ENCODE results near the gene CLIC4. TPM values are rescaled to one million over a fixed set of nuclear protein-coding genes. Genes with fewer than 3 reads are reported as not detected.
"Not testable (repeated sequence)": the region's sequence is repeated elsewhere in the genome, so short reads cannot be mapped to it uniquely, and the experiment has no call there.

Gene CLIC4
- total and polyA plus RNA-seq, 8 donors = 53.5 to 372 (median 110) TPM

GRCh38 chr1:24783713-24784112 lies 38.5 kb downstream of the CLIC4 start:
- DNase-seq = no peak
- H3K27me3 ChIP-seq = no peaks in the 10 kb centered on the region
- TF ChIP-seq EP300 (IDR thresholded peaks at IDR 0.05) (no peak), CTCF (IDR thresholded peaks at IDR 0.05) (no peak), POLR2A (IDR thresholded peaks at IDR 0.05) (no peak), POLR2AphosphoS5 (IDR thresholded peaks at IDR 0.05) (no peak)
- H3K9me3 ChIP-seq = no peaks in the 10 kb centered on the region
- H3K27ac ChIP-seq = peak overlapping the region in 2 of 5 donors; percentile 16 to 27
- WGBS, 5 donors = 75 to 86% (median 79%) methylated on average over 1 of the region's 1 CpG
- H3K36me3 ChIP-seq = no peaks in the 10 kb centered on the region
- intact Hi-C loops (cut with DNase I; ENCODE audit: low total_unique reads) = no loop called here
- no peak overlapping the region for H3K4me3 ChIP-seq
- peaks cover 10 to 69% (median 31%) of the 10 kb centered on the region in 4 donors for H3K4me1 ChIP-seq

- H3K27ac ChIP-seq = peak overlapping the region in 4 of 5 donors; percentile 9 to 61 (median 56)
- no peak for DNase-seq
- intact Hi-C loops (cut with DNase I; ENCODE audit: low total_unique reads) = no loop called here
- TF ChIP-seq POLR2A (IDR thresholded peaks at IDR 0.05) = no peak
- no peak for TF ChIP-seq CTCF (IDR thresholded peaks at IDR 0.05)
- peak in 2 of 3 donors; percentile 17 to 35 for TF ChIP-seq POLR2AphosphoS5 (IDR thresholded peaks at IDR 0.05)
- TF ChIP-seq EP300 (IDR thresholded peaks at IDR 0.05) = no peak
- H3K9me3 ChIP-seq = no peaks in the 10 kb centered on the region
- no peak overlapping the region for H3K4me3 ChIP-seq
- peaks cover 10 to 59% (median 28%) of the 10 kb centered on the region in 4 donors for H3K4me1 ChIP-seq
- H3K36me3 ChIP-seq = no peaks in the 10 kb centered on the region
- no peaks in the 10 kb centered on the region for H3K27me3 ChIP-seq
Measured at GRCh38 chr1:24786191-24786590, 40.9 kb downstream of the CLIC4 start.

GRCh38 chr1:24790490-24790889 lies 45.2 kb downstream of the CLIC4 start:
- intact Hi-C loops (cut with DNase I; ENCODE audit: low total_unique reads) = no loop called here

GRCh38 chr1:24793447-24794129 lies 48.3 kb downstream of the CLIC4 start:
- Histone ChIP-seq H3K9me3 (no peaks in the 10 kb centered on the region), H3K27ac (peak overlapping the region in 4 of 5 donors; percentile 55 to 72 (median 66)), H3K4me1 (peaks cover 0 to 50% (median 28%) of the 10 kb centered on the region in 4 donors), H3K27me3 (no peaks in the 10 kb centered on the region), H3K4me3 (no peak overlapping the region), H3K36me3 (peaks cover 0 to 11% (median 8%) of the 10 kb centered on the region in 4 donors)
- TF ChIP-seq POLR2A (IDR thresholded peaks at IDR 0.05) (no peak), POLR2AphosphoS5 (IDR thresholded peaks at IDR 0.05) (peak; percentile 37 to 78 (median 58)), CTCF (IDR thresholded peaks at IDR 0.05) (no peak), EP300 (IDR thresholded peaks at IDR 0.05) (peak; percentile 76)
- intact Hi-C loops (cut with DNase I; ENCODE audit: low total_unique reads) = no loop called here
- WGBS, 5 donors = 38 to 59% (median 42%) methylated on average over 4 of the region's 4 CpGs
- DNase-seq = no peak

More at GRCh38 chr1:24790490-24790889, 45.2 kb downstream of the CLIC4 start:
- H3K27ac ChIP-seq = peak overlapping the region in 2 of 5 donors; percentile 11 to 42
- H3K4me1 ChIP-seq = peaks cover 3 to 56% (median 35%) of the 10 kb centered on the region in 4 donors
- no peaks in the 10 kb centered on the region for H3K27me3 ChIP-seq
- no peak overlapping the region for H3K4me3 ChIP-seq
- no peak for DNase-seq
- no peaks in the 10 kb centered on the region for H3K36me3 ChIP-seq
- TF ChIP-seq POLR2A (IDR thresholded peaks at IDR 0.05) (no peak), EP300 (IDR thresholded peaks at IDR 0.05) (no peak), POLR2AphosphoS5 (IDR thresholded peaks at IDR 0.05) (no peak)
- H3K9me3 ChIP-seq = no peaks in the 10 kb centered on the region

GRCh38 chr1:24794130-24794502 lies 48.9 kb downstream of the CLIC4 start:
- intact Hi-C loops (cut with DNase I; ENCODE audit: low total_unique reads); H3K27me3 ChIP-seq; H3K9me3 ChIP-seq; H3K4me3 ChIP-seq; DNase-seq: not testable (repeated sequence)
- H3K27ac ChIP-seq = peak overlapping the region in 4 of 5 donors; percentile 26 to 72 (median 66)
- H3K4me1 ChIP-seq = peaks cover 0 to 50% (median 28%) of the 10 kb centered on the region in 4 donors
- WGBS, 5 donors = 60 to 78% (median 76%) methylated on average over 2 of the region's 2 CpGs
- H3K36me3 ChIP-seq = peaks cover 0 to 15% (median 11%) of the 10 kb centered on the region in 4 donors
